ENCODE data around the gene ADAM33.

Gene ADAM33

GRCh38 chr20:3681931-3682781, at the start of gene ADAM33:
TSS of gene ADAM33 (minus strand) at chr20:3682010. CDS start at chr20:3682004, 6 bp downstream.
- no peak for DNase-seq (ENCODE audit: extremely low spot score, insufficient read length, low read depth)
- FAIRE-seq, result no peak

- FAIRE-seq (no peak), DNase-seq (ENCODE audit: extremely low spot score, insufficient read length, low read depth) (no peak)
These were observed 49.2 kb upstream of the ADAM33 start for GRCh38 chr20:3730803-3731672.

GRCh38 chr20:3729811-3730540, 48.2 kb upstream of the ADAM33 start:
- no peak for FAIRE-seq
- no peak for DNase-seq (ENCODE audit: extremely low spot score, insufficient read length, low read depth)

- DNase-seq (ENCODE audit: extremely low spot score, insufficient read length, low read depth), result no peak
- no peak for FAIRE-seq
These were observed 47.6 kb upstream of the ADAM33 start for GRCh38 chr20:3729378-3729777.

GRCh38 chr20:3728876-3729275, 47.1 kb upstream of the ADAM33 start:
- FAIRE-seq (no peak), DNase-seq (ENCODE audit: extremely low spot score, insufficient read length, low read depth) (no peak)

GRCh38 chr20:3728354-3728753, 46.5 kb upstream of the ADAM33 start:
- no peak for DNase-seq (ENCODE audit: extremely low spot score, insufficient read length, low read depth)
- no peak for FAIRE-seq

GRCh38 chr20:3727401-3728021, 45.7 kb upstream of the ADAM33 start:
- DNase-seq (ENCODE audit: extremely low spot score, insufficient read length, low read depth) (no peak), FAIRE-seq (no peak)

- no peak for FAIRE-seq
- no peak for DNase-seq (ENCODE audit: extremely low spot score, insufficient read length, low read depth)
These were observed 42.5 kb upstream of the ADAM33 start for GRCh38 chr20:3724356-3724755.

- FAIRE-seq, result no peak
- no peak for DNase-seq (ENCODE audit: extremely low spot score, insufficient read length, low read depth)
These were observed 41.5 kb upstream of the ADAM33 start for GRCh38 chr20:3723284-3723683.

- FAIRE-seq (no peak), DNase-seq (ENCODE audit: extremely low spot score, insufficient read length, low read depth) (no peak)
These were observed 40.1 kb upstream of the ADAM33 start for GRCh38 chr20:3721912-3722311.

- FAIRE-seq, result no peak
- DNase-seq (ENCODE audit: extremely low spot score, insufficient read length, low read depth), result no peak
These were observed 38.8 kb upstream of the ADAM33 start for GRCh38 chr20:3720626-3721025.

GRCh38 chr20:3720068-3720467, 38.3 kb upstream of the ADAM33 start:
- FAIRE-seq (no peak), DNase-seq (ENCODE audit: extremely low spot score, insufficient read length, low read depth) (no peak)

- FAIRE-seq, result no peak
- no peak for DNase-seq (ENCODE audit: extremely low spot score, insufficient read length, low read depth)
These were observed 37.2 kb upstream of the ADAM33 start for GRCh38 chr20:3719046-3719445.

- DNase-seq (ENCODE audit: extremely low spot score, insufficient read length, low read depth) (peak; percentile 14), FAIRE-seq (peak; percentile 72)
These were observed 34.5 kb upstream of the ADAM33 start for GRCh38 chr20:3716195-3716834.

GRCh38 chr20:3714092-3714491, 32.3 kb upstream of the ADAM33 start:
- no peak for DNase-seq (ENCODE audit: extremely low spot score, insufficient read length, low read depth)
- FAIRE-seq, result no peak

- no peak for DNase-seq (ENCODE audit: extremely low spot score, insufficient read length, low read depth)
- FAIRE-seq, result no peak
These were observed 30.6 kb upstream of the ADAM33 start, which contains the start of gene SIGLEC1 for GRCh38 chr20:3712279-3712873. TSS of gene SIGLEC1 (minus strand) at chr20:3712600. CDS start at chr20:3707128, 5,472 bp downstream.

GRCh38 chr20:3711484-3711941, 29.7 kb upstream of the ADAM33 start:
- FAIRE-seq, result no peak

GRCh38 chr20:3710703-3711483, 29.1 kb upstream of the ADAM33 start:
- FAIRE-seq, result peak; percentile 58
- DNase-seq (ENCODE audit: extremely low spot score, insufficient read length, low read depth), result peak; percentile 70

More at GRCh38 chr20:3711484-3711941, 29.7 kb upstream of the ADAM33 start:
- DNase-seq (ENCODE audit: extremely low spot score, insufficient read length, low read depth), result no peak

All from GM18507 (cell line).